Cardiac muscle cell (in vitro differentiated cells and primary cell): ENCODE data around the gene ATAD3B. TPM values are rescaled to one million over a fixed set of nuclear protein-coding genes. Genes with fewer than 3 reads are reported as not detected.
"Not testable (repeated sequence)": the region's sequence is repeated elsewhere in the genome, so short reads cannot be mapped to it uniquely, and the experiment has no call there.

Source experiments
- DNase-seq, 2 donors: peaks; one replicate each; pipeline versions ENCODE4 v3.0.0 to v3.0.0-alpha.2; 2010 to 2017; ENCODE audit warnings: low read depth in 1 of 2, low spot score in 1 of 2
- H3K27ac ChIP-seq: fragments of 200-600 bp; sonication (generic); 2 replicates; pipeline ENCODE4 v1.5.1; 2016
- H3K27me3 ChIP-seq: fragments of 200-600 bp; sonication (generic); 2 replicates; pipeline ENCODE4 v1.6.0; 2016; ENCODE audit warnings: control low read depth
- H3K36me3 ChIP-seq: fragments of 200-600 bp; sonication (generic); 2 replicates; pipeline ENCODE4 v1.5.1; 2016; ENCODE audit warnings: control low read depth
- H3K4me1 ChIP-seq: fragments of 200-600 bp; sonication (generic); 2 replicates; pipeline ENCODE4 v1.8.1; 2017; ENCODE audit warnings: low read depth, mild to moderate bottlenecking, mixed run types
- H3K4me3 ChIP-seq: fragments of 200-600 bp; sonication (generic); 2 replicates; pipeline ENCODE4 v1.5.1; 2016; ENCODE audit warnings: mild to moderate bottlenecking
- H3K9me3 ChIP-seq: fragments of 200-600 bp; sonication (generic); 2 replicates; pipeline ENCODE4 v1.5.1; 2017; ENCODE audit warnings: low read depth, mild to moderate bottlenecking, control low read depth
- polyA plus RNA-seq: library from polyadenylated mRNA; unstranded; fragments of >200 nt; fragmentation: Nextera tagmentation; extraction: Ambion mirVana; gene quantifications from 2 replicates; pipeline ENCODE4 v1.2.1, GENCODE V29; 2016
- total RNA-seq: library from RNA; depleted of rRNA; stranded (reverse); fragments of >200 nt; gene quantifications from 2 replicates; pipeline ENCODE4 v1.2.3, GENCODE V29; 2016
- TF ChIP-seq, protein P1 (sequence below): IDR thresholded peaks from 2 replicates; pipeline ENCODE4 v1.5.1; 2012; ENCODE audit warnings: low read depth, mild to moderate bottlenecking, low read length

ATAD3B gene
- total and polyA plus RNA-seq, 2 experiments from 2014 or later, result 30.2 to 37.4 TPM

DNA sequence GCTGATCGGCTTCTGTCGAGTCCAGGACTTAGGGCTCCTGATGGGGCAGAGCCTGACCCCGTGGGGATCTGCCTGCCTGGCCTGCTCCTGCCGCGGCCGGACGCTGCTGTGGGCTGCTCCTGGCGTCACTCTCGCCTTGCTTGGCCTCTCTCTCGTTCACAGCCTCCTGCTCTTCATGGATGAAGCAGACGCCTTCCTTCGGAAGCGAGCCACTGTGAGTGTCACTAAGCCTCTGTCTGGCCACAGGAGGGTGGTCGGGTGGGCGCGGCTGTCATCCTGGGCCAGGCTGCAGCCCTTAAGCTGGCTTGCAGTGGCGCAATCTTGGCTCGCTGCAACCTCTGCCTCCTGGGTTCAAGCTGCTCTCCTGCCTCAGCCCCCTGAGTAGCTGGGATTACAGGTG, 16.1 kb downstream of the ATAD3B start:
- TF ChIP-seq, protein P1, sequence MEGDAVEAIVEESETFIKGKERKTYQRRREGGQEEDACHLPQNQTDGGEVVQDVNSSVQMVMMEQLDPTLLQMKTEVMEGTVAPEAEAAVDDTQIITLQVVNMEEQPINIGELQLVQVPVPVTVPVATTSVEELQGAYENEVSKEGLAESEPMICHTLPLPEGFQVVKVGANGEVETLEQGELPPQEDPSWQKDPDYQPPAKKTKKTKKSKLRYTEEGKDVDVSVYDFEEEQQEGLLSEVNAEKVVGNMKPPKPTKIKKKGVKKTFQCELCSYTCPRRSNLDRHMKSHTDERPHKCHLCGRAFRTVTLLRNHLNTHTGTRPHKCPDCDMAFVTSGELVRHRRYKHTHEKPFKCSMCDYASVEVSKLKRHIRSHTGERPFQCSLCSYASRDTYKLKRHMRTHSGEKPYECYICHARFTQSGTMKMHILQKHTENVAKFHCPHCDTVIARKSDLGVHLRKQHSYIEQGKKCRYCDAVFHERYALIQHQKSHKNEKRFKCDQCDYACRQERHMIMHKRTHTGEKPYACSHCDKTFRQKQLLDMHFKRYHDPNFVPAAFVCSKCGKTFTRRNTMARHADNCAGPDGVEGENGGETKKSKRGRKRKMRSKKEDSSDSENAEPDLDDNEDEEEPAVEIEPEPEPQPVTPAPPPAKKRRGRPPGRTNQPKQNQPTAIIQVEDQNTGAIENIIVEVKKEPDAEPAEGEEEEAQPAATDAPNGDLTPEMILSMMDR, result no peak
- Histone ChIP-seq H3K9me3 (no peaks in the 10 kb centered on the region), H3K4me1 (no peaks in the 10 kb centered on the region), H3K4me3 (no peak overlapping the region), H3K27ac (no peak overlapping the region), H3K36me3 (peaks cover 19% of the 10 kb centered on the region), H3K27me3 (no peaks in the 10 kb centered on the region)
- no peak for DNase-seq

DNA sequence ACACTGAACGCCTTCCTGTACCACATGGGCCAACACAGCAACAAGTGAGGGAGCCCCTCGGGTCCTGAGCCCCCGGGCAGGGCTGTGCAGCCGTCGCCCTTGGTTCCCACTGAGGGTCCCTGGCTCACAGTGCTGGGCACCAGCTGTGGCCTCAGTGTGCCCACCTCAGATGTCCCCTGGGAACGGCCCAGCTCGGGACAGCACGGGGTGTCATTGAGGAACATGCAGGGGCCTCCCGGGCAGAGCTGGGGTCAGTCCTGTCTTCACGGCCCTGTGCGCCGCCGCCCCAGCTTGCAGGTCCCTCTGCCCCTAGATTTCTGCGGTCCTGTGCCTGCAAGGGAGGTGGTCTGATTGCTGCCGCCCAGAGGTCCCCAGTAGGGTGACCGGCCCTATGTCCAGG, 17.7 kb downstream of the ATAD3B start:
- Histone ChIP-seq H3K4me3 (no peak overlapping the region), H3K36me3 (peaks cover 13% of the 10 kb centered on the region), H3K27me3 (no peaks in the 10 kb centered on the region), H3K4me1 (no peaks in the 10 kb centered on the region), H3K27ac (no peak overlapping the region), H3K9me3 (no peaks in the 10 kb centered on the region)
- DNase-seq, result no peak
- TF ChIP-seq, protein P1, result no peak

DNA sequence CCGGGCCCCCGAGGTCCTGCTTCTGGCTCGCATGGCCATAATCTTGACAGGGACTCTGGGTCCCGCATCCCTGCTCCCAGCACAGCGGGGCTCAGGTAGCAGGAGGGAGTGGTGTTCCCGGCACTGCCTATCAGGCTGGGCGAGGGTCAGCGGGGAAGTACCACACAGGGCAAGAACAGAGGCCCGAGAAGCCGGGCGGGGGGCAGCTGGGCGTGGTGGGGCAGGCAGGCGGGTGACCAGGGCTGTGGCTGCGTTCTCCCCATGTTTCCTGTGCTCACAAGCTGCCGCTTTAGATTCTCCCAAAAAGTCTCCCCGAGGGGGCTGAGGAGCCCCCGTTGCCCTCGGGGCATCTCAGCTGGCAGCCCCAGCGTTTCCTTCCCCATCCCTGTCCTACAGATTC, 18.3 kb downstream of the ATAD3B start:
- Histone ChIP-seq H3K4me1 (no peaks in the 10 kb centered on the region), H3K27ac (no peak overlapping the region), H3K36me3 (peaks cover 13% of the 10 kb centered on the region), H3K9me3 (no peaks in the 10 kb centered on the region), H3K4me3 (no peak overlapping the region), H3K27me3 (no peaks in the 10 kb centered on the region)
- no peak for DNase-seq
- TF ChIP-seq, protein P1, result no peak

DNA sequence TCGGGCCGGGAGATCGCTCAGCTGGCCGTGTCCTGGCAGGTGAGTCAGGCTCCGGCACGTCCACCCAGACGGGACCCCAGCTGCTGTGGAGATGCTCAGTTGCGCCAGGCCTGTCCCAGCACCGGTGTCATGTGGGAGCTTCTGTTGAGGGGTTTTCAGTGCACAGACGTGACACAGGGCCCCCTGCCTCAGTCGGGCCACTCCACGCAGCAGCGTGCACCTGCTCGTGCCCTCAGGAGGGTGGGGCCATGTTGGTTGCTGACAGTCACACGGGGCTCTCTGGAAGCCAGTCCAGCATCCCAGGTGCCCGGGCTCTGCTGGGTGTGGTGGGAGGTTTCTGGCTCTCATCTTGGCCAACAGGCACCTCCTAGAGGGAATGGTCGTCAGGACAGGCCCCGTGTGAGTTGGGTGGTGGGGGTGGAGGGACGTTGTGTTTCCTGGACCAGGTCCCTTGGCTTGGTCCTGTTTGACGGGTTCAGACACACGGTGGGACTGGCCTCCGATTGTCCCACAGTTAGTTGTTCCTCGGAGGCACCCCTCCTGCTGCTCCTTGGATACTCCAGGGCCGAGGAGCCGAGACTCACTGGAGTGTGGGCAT, 19.2 kb downstream of the ATAD3B start:
- Histone ChIP-seq H3K36me3 (peaks cover 13% of the 10 kb centered on the region), H3K27me3 (no peaks in the 10 kb centered on the region), H3K27ac (no peak overlapping the region), H3K9me3 (no peaks in the 10 kb centered on the region), H3K4me1 (no peaks in the 10 kb centered on the region), H3K4me3 (no peak overlapping the region)
- TF ChIP-seq, protein P1, result no peak
- DNase-seq, result no peak

DNA sequence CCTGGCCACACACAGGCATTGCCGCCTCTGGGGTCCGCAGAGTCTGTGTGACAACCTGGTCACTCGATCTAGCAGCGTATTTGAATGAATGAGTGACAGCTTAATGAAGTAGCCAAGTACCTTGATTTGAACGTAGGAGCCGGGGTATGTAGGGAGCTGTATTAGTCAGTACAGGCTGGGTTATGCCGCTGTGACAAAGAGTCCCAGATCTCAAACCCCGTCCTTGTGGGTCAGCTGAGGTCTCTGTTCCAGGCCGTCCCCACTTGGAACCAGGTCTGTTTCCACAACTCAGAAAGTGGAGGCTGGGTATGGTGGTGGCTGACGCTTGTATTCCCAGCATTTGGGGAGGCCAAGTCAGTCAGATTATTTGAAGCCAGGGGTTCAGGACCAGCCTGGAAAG, 20.0 kb downstream of the ATAD3B start:
- H3K9me3 ChIP-seq, result no peaks in the 10 kb centered on the region
- DNase-seq, result no peak
- peaks cover 13% of the 10 kb centered on the region for H3K36me3 ChIP-seq
- no peak overlapping the region for H3K4me3 ChIP-seq
- TF ChIP-seq, protein P1, result no peak
- no peaks in the 10 kb centered on the region for H3K4me1 ChIP-seq
- H3K27me3 ChIP-seq, result no peaks in the 10 kb centered on the region
- H3K27ac ChIP-seq, result no peak overlapping the region

DNA sequence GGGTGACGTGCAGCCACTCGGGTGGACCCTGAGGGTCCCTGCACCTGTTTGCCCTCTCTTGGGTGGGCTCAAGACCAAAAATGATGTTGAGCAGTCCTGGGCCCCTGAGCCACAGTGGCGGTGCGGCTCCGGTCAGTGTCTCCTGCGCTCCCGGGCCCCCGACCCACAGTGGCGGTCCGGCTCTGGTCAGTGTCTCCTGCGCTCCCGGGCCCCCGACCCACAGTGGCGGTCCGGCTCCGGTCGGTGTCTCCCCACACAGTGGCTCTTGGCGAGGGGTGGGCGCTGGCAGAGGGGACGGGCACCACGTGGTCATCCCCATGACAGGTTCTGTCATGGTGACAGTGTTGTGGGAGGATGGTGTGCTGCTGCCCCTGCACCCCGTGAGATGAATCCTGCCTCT, 22.7 kb downstream of the ATAD3B start:
- H3K4me1 ChIP-seq, H3K27ac ChIP-seq, H3K27me3 ChIP-seq, H3K4me3 ChIP-seq, H3K9me3 ChIP-seq, DNase-seq: not testable (repeated sequence)
- peaks cover 11% of the 10 kb centered on the region for H3K36me3 ChIP-seq

DNA sequence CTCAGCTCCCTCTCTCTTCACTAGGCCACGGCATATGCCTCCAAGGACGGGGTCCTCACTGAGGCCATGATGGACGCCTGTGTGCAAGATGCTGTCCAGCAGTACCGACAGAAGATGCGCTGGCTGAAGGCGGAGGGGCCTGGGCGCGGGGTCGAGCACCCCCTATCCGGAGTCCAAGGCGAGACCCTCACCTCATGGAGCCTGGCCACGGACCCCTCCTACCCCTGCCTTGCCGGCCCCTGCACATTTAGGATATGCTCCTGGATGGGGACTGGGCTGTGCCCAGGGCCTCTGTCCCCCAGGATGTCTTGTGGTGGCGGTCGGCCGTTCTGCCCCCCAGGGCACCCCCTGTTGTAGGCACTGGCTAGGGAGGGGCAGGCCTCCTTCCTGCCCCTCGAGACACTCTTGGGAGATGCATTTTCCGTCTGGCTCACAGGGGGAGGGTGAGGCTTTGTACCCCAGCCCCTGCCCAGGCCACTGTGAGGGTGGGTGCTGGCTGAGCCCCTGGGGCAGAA, 24.0 kb downstream of the ATAD3B start:
- H3K27me3 ChIP-seq, DNase-seq, H3K9me3 ChIP-seq, H3K4me1 ChIP-seq, H3K4me3 ChIP-seq, H3K27ac ChIP-seq: not testable (repeated sequence)
- H3K36me3 ChIP-seq, result peaks cover 11% of the 10 kb centered on the region
